ENCODE results near the gene BCL2L11.

DNA sequence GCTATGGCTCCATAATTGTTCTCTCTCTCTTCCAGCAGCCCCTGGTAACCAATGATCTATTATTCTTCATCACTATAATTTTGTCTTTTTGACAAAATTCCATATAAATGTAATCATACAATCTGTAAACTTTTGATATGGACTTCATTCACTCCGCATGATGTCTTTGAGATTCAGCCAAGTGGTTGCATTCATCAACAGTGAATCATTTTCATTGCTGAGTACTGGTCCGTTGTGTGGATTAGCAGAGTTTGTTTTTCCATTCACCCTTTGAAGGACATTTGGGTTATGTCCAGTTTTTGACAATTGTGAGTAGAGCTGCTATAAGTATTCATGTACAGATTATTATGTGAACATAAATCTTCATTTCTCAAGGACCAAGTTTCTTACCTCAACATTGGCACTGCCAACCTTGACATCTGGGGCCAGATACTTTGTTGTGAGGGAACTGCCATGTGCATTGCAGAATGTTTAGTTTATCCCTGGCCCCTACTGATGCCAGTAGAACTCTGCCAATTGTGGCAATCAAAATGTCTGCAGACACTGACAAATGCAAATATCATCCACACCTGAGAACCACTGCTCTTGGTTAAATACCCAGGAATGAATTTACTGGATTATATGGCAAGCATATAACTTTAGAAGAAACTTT is 48.4 kb upstream of the BCL2L11 start:
- TF ChIP-seq, protein P1, sequence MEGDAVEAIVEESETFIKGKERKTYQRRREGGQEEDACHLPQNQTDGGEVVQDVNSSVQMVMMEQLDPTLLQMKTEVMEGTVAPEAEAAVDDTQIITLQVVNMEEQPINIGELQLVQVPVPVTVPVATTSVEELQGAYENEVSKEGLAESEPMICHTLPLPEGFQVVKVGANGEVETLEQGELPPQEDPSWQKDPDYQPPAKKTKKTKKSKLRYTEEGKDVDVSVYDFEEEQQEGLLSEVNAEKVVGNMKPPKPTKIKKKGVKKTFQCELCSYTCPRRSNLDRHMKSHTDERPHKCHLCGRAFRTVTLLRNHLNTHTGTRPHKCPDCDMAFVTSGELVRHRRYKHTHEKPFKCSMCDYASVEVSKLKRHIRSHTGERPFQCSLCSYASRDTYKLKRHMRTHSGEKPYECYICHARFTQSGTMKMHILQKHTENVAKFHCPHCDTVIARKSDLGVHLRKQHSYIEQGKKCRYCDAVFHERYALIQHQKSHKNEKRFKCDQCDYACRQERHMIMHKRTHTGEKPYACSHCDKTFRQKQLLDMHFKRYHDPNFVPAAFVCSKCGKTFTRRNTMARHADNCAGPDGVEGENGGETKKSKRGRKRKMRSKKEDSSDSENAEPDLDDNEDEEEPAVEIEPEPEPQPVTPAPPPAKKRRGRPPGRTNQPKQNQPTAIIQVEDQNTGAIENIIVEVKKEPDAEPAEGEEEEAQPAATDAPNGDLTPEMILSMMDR (IDR thresholded peaks at IDR 0.05): no peak
- TF ChIP-seq POLR2A (IDR thresholded peaks at IDR 0.05): no peak
- TF ChIP-seq EP300 (IDR thresholded peaks at IDR 0.05): peak in 1 of 4 donors; percentile 6
- TF ChIP-seq POLR2AphosphoS5 (IDR thresholded peaks at IDR 0.05): no peak
